ENCODE data around the gene ADCY1.

GRCh38 chr7:45702751-45703150 lies 128.6 kb downstream of the ADCY1 start:
- TF ChIP-seq CTCF (IDR thresholded peaks at IDR 0.05; ENCODE audit: low read depth, low read length, missing input control), result no peak
- no peak for TF ChIP-seq REST (IDR thresholded peaks at IDR 0.05)
- TF ChIP-seq JUND (IDR thresholded peaks at IDR 0.05), result no peak
- TF ChIP-seq TAF1 (conservative IDR thresholded peaks at IDR 0.05), result no peak
- TF ChIP-seq ATF3 (IDR thresholded peaks at IDR 0.05), result no peak

Measured in liver (tissue), 3 donors.